ENCODE measurements around the gene BMP8B.
"Not testable (repeated sequence)": the region's sequence is repeated elsewhere in the genome, so short reads cannot be mapped to it uniquely, and the experiment has no call there.

Gene BMP8B

DNA sequence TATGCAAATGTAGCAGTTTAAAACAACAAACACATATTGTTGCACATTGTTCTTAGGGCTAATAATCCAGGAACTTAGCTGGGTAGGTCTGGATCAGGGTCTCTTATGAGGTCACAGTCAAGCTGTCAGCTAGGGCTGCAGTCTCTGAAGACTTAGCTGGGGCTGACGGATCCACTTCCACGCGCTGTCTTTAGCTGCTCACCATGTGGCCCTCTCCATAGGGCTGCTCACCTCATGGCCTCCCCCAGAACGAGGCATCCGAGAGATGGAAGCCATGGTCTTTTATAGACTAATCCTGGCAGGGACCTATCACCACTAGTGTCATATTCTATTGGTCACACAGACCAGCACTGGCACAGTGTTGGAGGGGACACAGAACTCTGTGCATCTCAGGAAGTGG lies 8.8 kb downstream of the BMP8B start:
- no peak overlapping the region for H3K4me3 ChIP-seq (ENCODE audit: low read depth, low read length)
- TF ChIP-seq, protein P1, sequence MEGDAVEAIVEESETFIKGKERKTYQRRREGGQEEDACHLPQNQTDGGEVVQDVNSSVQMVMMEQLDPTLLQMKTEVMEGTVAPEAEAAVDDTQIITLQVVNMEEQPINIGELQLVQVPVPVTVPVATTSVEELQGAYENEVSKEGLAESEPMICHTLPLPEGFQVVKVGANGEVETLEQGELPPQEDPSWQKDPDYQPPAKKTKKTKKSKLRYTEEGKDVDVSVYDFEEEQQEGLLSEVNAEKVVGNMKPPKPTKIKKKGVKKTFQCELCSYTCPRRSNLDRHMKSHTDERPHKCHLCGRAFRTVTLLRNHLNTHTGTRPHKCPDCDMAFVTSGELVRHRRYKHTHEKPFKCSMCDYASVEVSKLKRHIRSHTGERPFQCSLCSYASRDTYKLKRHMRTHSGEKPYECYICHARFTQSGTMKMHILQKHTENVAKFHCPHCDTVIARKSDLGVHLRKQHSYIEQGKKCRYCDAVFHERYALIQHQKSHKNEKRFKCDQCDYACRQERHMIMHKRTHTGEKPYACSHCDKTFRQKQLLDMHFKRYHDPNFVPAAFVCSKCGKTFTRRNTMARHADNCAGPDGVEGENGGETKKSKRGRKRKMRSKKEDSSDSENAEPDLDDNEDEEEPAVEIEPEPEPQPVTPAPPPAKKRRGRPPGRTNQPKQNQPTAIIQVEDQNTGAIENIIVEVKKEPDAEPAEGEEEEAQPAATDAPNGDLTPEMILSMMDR (IDR thresholded peaks at IDR 0.05; ENCODE audit: low read depth, low read length) = no peak

DNA sequence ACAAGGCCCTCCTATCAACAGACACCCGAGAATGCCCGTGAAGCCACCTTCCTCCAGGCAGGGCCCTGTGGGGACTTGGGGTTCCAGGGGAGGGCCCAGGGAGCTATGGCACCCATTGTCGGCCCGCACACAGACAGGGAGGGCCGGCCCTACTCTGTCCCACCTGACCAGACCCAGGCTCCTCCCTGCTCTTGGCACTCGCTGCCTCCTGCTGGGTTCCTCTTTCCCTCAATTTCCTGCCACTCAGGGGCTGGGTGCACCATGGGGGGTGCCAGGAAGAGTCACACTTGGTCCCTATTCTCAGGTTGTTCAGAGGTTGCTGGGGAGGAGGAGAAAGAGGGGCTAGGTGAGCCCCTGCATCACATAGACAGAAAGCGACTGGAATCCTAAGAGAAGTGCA lies 9.5 kb downstream of the BMP8B start:
- H3K4me3 ChIP-seq (ENCODE audit: low read depth, low read length) = no peak overlapping the region
- TF ChIP-seq, protein P1 (IDR thresholded peaks at IDR 0.05; ENCODE audit: low read depth, low read length) = no peak

DNA sequence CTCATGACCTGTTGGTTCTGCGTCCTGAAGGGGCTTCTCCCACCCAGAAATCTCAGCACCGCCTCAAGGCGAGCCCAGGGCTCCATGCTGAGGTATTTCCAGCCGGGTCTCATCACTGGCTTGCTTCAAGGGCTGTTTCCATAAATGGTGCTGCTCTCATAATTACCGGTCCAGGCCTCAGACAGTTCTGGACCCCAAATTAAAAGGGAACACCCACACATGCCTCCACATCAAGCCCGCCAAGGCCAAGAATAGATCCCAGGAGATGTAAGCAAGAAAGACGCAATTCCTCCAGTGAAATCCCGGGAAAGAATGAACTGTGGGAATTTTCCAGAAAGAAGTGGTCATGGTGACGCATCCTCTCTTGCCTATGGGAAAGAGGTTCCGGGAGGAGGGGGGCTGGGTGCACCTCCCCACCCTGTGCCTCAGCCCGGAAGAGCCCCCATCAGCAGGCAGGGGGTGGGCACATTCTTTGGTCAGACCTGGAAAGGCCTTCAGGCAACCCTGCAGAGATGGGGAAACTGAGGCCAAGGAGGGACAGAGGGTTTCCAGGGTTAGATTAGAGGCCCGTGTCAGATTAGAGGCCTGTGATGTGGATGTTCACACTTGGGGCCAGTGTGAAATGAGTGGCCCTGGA lies 10.1 kb downstream of the BMP8B start:
- not testable (repeated sequence) for H3K4me3 ChIP-seq (ENCODE audit: low read depth, low read length)

DNA sequence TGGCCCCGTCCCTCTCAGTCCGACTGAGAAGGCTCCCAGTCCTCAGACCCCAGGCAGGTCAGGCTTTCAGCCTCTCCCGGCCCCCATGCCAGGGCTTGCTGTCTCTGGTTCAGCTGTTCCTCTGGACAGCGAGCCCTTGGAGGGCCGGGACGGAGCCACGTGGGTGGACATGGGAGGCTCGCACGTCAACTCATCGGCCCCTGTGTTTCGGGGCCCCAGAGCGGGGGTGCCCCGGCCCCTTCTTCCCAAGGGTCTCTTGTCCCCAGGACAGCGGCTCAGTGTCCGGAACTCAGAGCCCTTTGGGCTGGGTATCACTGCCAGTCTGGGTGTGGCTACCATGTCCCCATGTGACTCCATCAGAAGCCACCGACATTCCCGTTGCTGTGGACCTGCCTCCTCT lies 10.8 kb downstream of the BMP8B start:
- not testable (repeated sequence) for H3K4me3 ChIP-seq (ENCODE audit: low read depth, low read length)

DNA sequence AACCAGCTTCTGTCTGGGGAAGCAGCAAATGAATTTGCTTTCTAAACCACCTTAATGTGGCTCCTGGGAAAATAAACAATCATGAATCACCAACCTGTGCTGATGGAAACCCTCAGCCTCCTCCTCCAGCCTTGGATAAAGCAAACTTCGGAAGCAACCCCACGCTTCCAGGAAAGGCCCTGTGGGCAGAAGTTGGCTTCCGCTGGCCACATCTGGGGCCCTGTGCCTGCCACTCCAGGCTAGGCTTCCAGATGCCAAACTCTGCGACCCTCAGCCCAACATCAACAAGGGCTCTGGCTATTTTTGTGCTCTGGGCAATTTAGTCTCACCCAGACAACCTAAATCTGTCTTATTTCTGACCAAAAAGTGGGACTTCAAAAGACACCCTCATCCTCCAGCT lies 11.4 kb downstream of the BMP8B start:
- TF ChIP-seq, protein P1 (IDR thresholded peaks at IDR 0.05; ENCODE audit: low read depth, low read length) = no peak
- no peak overlapping the region for H3K4me3 ChIP-seq (ENCODE audit: low read depth, low read length)

DNA sequence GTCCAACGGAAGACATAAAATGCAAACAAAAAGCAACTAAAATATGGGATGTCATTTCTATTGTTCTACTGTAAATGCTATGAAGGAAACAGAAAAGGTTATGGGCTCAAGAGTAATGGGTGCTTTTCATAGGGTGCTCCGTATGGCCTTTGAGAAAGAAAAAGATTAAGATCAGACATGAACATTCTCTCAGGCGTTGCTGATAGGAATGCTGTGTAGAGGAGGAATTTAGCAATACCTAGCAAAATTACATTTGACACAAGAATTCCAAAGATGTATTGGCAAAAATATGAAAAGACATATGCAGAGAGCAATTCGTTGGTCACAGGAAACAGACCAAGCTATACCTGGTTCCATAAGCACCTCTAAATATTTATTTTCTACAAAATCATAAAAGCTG lies 11.8 kb downstream of the BMP8B start:
- no peak overlapping the region for H3K4me3 ChIP-seq (ENCODE audit: low read depth, low read length)
- TF ChIP-seq, protein P1 (IDR thresholded peaks at IDR 0.05; ENCODE audit: low read depth, low read length) = no peak

DNA sequence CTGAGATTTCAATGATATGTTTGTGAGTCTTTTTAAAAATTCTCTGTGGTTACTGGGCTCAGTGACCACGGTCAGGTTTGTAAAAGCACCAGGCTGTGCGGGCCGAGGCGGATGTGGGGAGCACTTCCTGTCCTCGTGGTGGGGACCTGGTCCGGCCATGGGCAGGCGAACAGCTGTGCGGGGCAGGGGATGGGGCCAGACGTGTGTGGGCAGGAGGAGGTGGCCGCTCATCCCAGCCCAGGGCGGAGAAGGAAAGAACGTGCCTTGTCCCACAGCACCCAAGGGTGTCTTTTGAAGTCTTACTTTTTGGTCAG lies 12.3 kb downstream of the BMP8B start:
- TF ChIP-seq, protein P1 (IDR thresholded peaks at IDR 0.05; ENCODE audit: low read depth, low read length) = no peak
- no peak overlapping the region for H3K4me3 ChIP-seq (ENCODE audit: low read depth, low read length)

DNA sequence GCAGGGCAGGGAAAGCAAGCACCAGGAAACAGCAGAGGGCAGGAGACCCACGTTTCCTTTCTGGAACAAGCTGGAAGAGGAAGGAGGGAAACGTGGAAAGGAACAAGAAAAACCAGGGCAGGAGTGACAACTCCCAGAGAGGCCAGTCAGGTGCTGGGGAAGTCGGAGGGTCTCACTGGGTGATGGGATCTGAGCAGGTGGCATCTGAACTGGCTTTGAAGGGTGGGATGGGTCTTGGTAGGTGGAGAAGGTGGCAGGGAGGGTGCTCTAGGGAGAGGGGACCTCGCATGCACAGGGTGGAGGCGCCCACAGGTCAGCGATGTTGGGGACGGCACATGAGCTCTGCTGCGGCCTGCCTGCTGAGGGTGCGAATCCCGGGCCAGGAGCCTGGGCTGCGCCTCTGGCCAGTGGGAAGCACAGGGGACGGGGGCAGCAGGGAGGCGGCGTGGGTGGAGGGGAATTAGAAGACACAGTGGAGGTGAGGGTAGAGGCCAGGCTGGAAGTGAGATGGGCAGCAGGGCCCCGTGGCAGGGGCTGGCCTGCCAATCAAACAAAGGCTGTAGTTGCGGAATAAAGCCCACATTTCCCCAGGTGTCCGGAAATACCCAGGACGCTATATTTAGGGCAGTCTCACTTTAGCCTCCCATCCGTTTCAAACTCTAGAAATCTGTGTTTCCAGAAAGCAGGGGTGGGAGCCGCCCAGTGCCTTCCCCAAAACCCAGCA lies 12.8 kb downstream of the BMP8B start:
- not testable (repeated sequence) for H3K4me3 ChIP-seq (ENCODE audit: low read depth, low read length)

DNA sequence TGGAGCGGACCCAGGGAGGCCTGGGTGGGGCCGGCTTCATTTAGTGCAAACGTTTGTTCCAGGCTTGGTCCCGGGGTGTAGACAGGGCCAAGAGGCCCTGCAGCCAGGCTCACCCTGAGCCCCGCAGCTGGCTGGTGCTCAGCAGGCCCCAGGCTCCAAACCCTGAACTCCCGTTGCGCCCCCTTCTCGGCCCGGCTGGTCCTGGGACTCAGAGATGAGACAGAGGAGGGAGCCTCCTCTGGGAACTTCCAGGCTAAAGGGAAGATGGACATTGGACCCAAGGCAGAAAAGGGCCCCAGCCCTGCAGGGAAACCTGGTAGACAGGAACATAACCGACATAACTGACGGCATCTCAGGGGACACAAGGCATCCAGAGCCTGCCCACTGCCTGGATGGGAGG lies 13.5 kb downstream of the BMP8B start:
- not testable (repeated sequence) for H3K4me3 ChIP-seq (ENCODE audit: low read depth, low read length)

DNA sequence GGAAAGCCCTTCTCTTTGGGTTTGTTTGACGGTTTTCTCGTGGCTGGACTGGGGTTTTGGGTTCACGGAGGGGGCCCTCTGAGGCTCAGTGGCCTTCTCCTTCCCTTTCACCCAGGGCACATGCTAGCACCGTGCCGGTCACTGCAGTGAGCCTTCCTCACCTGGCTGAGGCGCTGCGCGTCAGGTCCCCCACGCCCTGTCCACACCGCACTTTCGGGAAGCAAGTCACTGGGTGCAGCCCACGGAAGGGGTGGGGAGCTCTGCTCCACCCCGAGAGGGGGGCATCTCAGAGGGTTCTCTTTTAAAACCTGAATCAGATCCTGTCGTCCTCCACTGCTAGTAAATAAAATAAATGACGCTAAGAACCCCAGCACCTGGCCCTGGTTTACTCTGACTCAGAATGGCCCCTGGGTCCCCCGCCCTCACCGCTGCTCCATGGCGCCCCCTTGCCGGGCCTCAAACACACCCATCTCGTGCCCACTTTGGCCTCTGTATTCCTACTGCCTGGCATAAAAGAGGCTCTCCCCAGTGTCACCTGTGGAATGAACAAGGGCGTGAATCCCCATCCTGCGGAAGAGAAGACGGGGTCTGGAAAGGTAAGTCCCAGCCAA lies 15.2 kb downstream of the BMP8B start:
- H3K4me3 ChIP-seq (ENCODE audit: low read depth, low read length) = not testable (repeated sequence)

DNA sequence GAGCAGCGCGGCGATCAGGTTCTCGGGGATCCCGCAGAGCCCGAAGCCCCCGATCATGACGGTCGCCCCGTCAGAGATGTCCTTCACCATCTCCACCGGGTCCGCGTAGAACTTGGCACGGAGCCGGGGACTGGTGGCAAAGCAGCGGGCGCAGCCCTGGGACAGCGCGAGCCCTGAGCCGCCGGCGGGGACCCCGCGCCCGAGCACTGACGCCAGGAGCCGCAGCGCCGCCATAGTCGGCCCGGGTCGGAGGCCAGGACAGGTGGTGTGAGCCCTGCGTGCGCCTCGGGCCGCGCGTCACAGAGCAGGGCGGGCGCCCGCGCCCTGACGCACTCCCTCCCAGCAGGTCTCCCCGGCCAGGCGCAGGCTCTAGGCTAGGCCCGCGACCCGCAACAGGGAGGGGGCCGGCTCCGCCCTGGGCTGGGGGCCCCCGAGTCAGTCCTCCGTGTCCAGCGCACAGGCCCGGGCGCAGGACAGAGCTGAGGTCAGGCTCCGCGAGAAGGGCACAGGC lies 17.6 kb downstream of the BMP8B start, which contains the start of gene OXCT2:
Gene OXCT2 (minus strand): TSS at position 327 of the 511 bp plus-strand sequence. CDS start 93 bp downstream, at position 234.
- H3K4me3 ChIP-seq (ENCODE audit: low read depth, low read length) = peak within 1 kb of the TSS; percentile 48

DNA sequence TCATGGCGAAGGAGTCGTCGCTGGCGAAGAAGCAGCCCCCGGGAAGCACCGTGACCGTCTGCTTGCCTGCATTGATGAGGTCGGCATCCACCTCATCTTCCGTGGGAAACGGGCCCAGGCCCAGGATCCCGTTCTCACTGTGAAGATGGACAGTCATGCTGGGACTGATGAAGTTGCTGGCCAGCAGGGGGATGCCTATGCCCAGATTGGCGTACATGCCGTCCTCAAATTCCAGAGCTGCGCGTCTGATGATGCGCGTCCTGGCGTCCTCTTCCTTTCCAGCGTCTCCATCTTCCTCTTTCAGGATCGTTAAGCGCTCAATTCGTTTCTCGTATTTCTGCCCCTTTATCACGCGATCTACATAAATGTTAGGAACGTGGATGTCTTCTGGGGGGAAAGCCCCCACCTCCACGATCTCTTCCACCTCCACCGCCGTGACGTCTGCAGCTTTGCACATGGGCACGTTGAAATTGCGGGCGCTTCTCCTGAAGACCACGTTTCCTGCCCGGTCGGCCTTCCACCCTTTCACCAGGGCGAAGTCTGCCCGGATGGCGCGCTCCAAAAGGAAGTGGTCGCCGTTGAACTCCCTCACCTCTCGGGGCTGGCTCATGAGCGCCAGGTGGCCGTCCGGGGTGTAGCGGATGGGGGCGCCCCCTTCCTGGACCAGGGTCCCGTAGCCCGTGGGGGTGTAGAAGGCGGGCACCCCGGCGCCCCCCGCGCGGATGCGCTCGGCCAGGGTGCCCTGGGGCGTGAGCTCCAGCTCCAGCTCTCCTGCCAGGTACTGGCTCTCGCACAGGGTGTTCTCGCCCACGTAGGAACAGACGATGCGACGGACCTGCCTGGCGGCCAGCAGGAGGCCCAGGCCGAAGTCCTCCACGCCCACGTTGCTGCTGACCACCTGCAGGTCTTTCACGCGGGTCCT lies 18.3 kb downstream of the BMP8B start:
- H3K4me3 ChIP-seq (ENCODE audit: low read depth, low read length) = peak overlapping the region; percentile 48

DNA sequence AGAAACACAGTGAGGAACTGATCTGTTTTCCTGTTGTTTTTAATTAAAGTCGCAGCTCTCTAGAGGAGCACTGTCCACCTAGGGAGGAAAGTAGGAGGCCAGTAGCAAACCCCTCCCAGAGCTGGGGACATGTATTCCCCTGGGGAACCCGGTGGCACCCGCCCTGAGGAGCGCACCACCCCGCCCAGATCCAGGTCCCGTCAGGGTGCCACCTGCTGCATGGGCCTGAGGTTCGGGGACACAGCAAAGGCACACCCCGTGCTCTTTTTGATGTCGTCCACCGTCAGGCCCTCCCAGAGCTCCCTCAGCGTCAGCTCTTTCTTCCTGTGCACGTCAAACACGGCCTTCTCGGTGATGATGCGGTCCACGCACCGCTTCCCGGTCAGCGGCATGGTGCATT lies 19.2 kb downstream of the BMP8B start:
- not testable (repeated sequence) for H3K4me3 ChIP-seq (ENCODE audit: low read depth, low read length)

Data from WI38 (cell line).